IPS-15b (cell line): ENCODE measurements around the gene GZMH.
"Not testable (repeated sequence)": the region's sequence is repeated elsewhere in the genome, so short reads cannot be mapped to it uniquely, and the experiment has no call there.

Experiments used
- H3K27me3 ChIP-seq: one replicate; pipeline ENCODE4 v1.6.1; 2013; ENCODE audit warnings: low read length; ENCODE audit not compliant: control insufficient read depth, insufficient read depth
- H3K36me3 ChIP-seq: one replicate; pipeline ENCODE4 v1.6.1; 2013; ENCODE audit warnings: low read length; ENCODE audit not compliant: control insufficient read depth, insufficient read depth
- H3K4me1 ChIP-seq: one replicate; pipeline ENCODE4 v1.6.1; 2013; ENCODE audit warnings: mild to moderate bottlenecking, low read length; ENCODE audit not compliant: control insufficient read depth, insufficient read depth
- H3K4me3 ChIP-seq: one replicate; pipeline ENCODE4 v1.5.1; 2013; ENCODE audit warnings: low read depth, low read length
- H3K9ac ChIP-seq: one replicate; pipeline ENCODE4 v1.6.1; 2013; ENCODE audit warnings: low read depth, mild to moderate bottlenecking, low read length
- H3K9me3 ChIP-seq: one replicate; pipeline ENCODE4 v1.6.1; 2013; ENCODE audit warnings: mild to moderate bottlenecking, low read length; ENCODE audit not compliant: control insufficient read depth, insufficient read depth

The GZMH gene

GRCh38 chr14:24584402-24584801 lies 25.1 kb downstream of the GZMH start:
- H3K9me3 ChIP-seq, H3K36me3 ChIP-seq, H3K27me3 ChIP-seq, H3K9ac ChIP-seq, H3K4me1 ChIP-seq, H3K4me3 ChIP-seq: not testable (repeated sequence)

- Histone ChIP-seq H3K36me3 (no peaks in the 10 kb centered on the region), H3K9me3 (no peaks in the 10 kb centered on the region), H3K4me3 (no peak overlapping the region), H3K27me3 (no peaks in the 10 kb centered on the region), H3K4me1 (no peaks in the 10 kb centered on the region), H3K9ac (no peak overlapping the region)
Observed at GRCh38 chr14:24578558-24578957, 30.9 kb downstream of the GZMH start.

GRCh38 chr14:24576771-24577170 lies 32.7 kb downstream of the GZMH start:
- Histone ChIP-seq H3K9me3 (no peaks in the 10 kb centered on the region), H3K4me3 (no peak overlapping the region), H3K27me3 (no peaks in the 10 kb centered on the region), H3K4me1 (no peaks in the 10 kb centered on the region), H3K36me3 (no peaks in the 10 kb centered on the region), H3K9ac (no peak overlapping the region)

- H3K4me1 ChIP-seq: no peaks in the 10 kb centered on the region
- no peak within 1 kb of the TSS for H3K4me3 ChIP-seq
- no peaks in the 10 kb centered on the region for H3K36me3 ChIP-seq
- no peaks in the 10 kb centered on the region for H3K9me3 ChIP-seq
- no peaks in the 10 kb centered on the region for H3K27me3 ChIP-seq
- H3K9ac ChIP-seq: no peak within 1 kb of the TSS
Observed at GRCh38 chr14:24576182-24576581, 33.3 kb downstream of the GZMH start, which contains the start of gene CTSG. CTSG (minus strand) TSS chr14:24576250; CDS start chr14:24576223, 27 bp downstream.

GRCh38 chr14:24574206-24574774 lies 35.2 kb downstream of the GZMH start:
- H3K4me1 ChIP-seq: no peaks in the 10 kb centered on the region
- H3K36me3 ChIP-seq: no peaks in the 10 kb centered on the region
- no peak overlapping the region for H3K4me3 ChIP-seq
- no peak overlapping the region for H3K9ac ChIP-seq
- H3K9me3 ChIP-seq: no peaks in the 10 kb centered on the region
- no peaks in the 10 kb centered on the region for H3K27me3 ChIP-seq

GRCh38 chr14:24566318-24566717 lies 43.2 kb downstream of the GZMH start:
- Histone ChIP-seq H3K27me3 (no peaks in the 10 kb centered on the region), H3K9ac (no peak overlapping the region), H3K4me1 (no peaks in the 10 kb centered on the region), H3K36me3 (no peaks in the 10 kb centered on the region), H3K4me3 (no peak overlapping the region), H3K9me3 (no peaks in the 10 kb centered on the region)

- no peaks in the 10 kb centered on the region for H3K4me1 ChIP-seq
- H3K27me3 ChIP-seq: no peaks in the 10 kb centered on the region
- H3K9ac ChIP-seq: no peak overlapping the region
- H3K36me3 ChIP-seq: no peaks in the 10 kb centered on the region
- H3K9me3 ChIP-seq: no peaks in the 10 kb centered on the region
- H3K4me3 ChIP-seq: no peak overlapping the region
Observed at GRCh38 chr14:24565766-24566165, 43.7 kb downstream of the GZMH start.

GRCh38 chr14:24563505-24563904 lies 46.0 kb downstream of the GZMH start:
- Histone ChIP-seq H3K4me1 (no peaks in the 10 kb centered on the region), H3K9ac (no peak overlapping the region), H3K4me3 (no peak overlapping the region), H3K9me3 (no peaks in the 10 kb centered on the region), H3K27me3 (no peaks in the 10 kb centered on the region), H3K36me3 (no peaks in the 10 kb centered on the region)

- no peaks in the 10 kb centered on the region for H3K4me1 ChIP-seq
- no peaks in the 10 kb centered on the region for H3K9me3 ChIP-seq
- H3K36me3 ChIP-seq: no peaks in the 10 kb centered on the region
- H3K9ac ChIP-seq: no peak overlapping the region
- no peak overlapping the region for H3K4me3 ChIP-seq
- no peaks in the 10 kb centered on the region for H3K27me3 ChIP-seq
Observed at GRCh38 chr14:24556756-24557155, 52.7 kb downstream of the GZMH start.
